Inflammatory macrophage (primary cell): ENCODE measurements around the gene SNORC.

Experiments used
- DNase-seq, 2 donors: peaks; one replicate each; pipeline ENCODE4 v3.0.0-alpha.2; 2020 to 2022

SNORC gene

GRCh38 chr2:232883116-232883721 is 13.2 kb downstream of the SNORC start:
- DNase-seq, result no peak

- DNase-seq, result no peak
These were observed 13.9 kb downstream of the SNORC start for GRCh38 chr2:232884001-232884421.

- no peak for DNase-seq
These were observed 14.6 kb downstream of the SNORC start for GRCh38 chr2:232884549-232885263.

DNA sequence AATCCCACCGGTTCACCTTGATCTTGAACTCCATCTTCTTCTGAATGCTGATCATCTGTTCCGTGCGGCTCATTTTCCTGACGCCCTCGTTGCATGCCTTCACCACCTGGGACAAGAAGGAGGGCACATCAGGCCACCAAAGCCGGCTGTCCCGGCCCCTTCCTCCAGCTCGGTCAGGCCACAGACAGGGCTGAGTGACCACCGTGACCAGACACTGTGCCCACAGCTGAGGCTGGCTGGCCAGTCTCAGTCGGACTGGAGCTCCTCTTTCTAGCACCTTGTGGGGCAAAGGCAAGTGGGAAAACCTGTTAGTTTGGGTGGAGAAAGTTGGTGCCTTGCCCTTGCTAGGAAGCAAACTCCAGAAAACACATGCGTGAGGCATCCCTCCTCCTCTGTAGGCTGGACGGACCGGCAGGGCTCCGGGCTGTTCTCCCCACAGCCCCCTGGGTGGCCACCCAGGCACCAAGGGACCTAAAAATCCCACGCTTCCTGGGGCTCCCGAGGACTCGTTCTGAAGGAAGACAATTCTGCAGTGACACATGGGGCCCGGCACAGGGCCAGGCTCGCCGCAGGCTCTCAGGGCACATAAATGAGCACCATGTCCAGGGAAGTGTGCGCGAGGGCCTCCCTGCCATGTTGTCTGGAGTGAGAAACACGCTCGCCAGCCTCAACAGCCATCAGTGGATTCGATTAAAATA is 15.3 kb downstream of the SNORC start:
- DNase-seq, result no peak

DNA sequence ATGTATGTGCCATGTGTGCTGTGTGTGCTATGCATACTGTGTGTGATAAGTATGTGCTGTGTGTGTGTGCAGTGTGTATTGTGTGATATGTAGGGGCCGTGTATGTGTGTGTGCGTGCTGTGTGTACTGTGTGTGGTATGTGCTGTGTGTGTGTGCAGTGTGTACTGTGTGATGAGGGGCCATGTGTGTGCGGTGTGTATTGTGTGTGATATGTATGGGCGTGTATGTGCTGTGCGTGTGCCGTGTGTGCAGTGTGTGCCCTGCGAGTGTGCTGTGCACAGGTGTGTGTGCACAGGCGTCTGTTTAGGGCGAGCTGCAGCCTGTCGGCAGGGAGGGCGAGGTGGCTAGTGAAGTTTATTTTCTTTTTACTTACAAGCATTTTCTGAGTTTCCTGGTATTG is 16.1 kb downstream of the SNORC start:
- DNase-seq, result no peak

DNA sequence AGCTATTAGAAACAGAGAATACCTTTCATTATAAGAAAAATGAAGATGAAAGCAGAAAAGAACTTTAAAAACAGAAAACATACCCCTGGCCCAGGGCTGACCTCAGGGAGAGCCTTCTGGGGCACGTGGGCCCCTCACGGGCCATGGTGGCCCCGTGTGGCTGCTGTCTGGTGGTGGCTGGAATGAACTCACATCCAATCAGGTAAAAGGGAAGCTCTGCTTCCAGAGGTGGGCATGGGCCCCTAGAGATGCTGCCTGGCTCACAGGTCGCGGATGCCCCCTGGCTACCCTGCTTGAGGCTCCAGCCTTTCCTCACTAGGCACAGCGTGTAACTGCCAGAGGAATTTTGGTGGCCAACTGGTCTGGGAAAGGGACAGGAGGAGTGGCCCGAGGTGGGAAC is 16.6 kb downstream of the SNORC start:
- no peak for DNase-seq

- DNase-seq, result no peak
These were observed 17.2 kb downstream of the SNORC start for GRCh38 chr2:232887171-232887850.

DNA sequence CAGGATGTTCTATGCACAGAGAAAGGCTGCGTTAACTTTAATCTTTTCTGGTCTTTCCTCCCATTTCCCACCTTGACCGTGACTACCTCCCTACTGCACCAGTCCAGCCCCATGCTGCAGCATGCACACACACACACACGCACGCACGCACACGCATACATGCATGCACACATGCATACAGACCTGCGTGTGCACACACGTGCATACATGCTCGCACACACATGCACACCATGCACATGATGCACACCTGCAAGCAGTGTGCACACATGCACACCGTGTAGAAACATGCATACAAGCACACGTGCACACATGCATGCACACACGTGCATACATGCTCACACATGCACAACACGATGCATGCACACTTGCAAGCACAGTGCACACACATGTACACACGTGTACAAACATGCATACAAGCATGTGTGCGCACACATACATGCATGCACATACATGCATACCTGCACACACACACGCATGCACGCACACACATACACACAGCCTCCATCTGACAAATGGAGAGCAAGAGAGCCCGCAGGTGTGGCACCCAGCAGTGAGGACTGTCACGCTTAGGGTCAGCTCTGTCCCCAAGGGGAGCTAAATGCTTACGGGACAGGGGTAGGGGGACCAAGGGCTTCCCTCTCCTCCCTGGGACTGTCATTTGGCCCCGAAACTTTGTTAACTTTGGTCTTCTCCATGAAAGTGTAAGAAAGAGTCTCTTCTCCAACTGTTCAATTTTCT is 18.2 kb downstream of the SNORC start:
- DNase-seq, result no peak

DNA sequence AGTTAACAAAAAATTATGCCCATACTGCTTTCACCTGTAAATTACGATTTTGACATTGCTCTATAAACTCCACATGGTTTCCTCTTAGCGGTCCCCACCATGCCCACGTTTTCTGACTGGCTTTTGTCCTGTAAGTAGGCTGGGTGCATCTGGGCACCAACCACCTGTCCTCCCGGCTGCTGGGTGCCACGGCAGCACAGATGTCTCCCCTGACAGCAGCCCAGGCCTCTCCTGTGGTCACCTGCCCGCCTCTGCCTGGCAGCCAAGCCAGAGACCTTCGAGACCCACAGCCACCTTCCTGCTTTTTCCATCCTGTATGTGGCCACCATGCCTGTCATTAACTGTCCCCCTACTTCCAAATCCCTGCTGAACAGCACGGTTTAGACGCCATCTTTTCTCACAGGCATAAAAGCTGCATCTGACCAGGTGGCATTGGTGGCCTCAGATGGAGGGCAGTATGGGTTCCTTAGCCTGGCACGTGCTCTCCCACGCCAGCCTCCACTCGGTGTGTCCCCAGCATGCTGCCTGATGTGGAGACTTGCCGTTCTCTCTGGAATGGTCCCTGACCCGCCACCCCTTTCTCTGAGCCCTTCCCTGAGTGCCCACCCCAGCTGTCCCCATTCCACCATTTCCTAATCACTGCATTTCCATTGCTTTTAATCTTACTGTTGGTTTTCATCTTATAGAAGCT is 18.9 kb downstream of the SNORC start:
- no peak for DNase-seq

DNA sequence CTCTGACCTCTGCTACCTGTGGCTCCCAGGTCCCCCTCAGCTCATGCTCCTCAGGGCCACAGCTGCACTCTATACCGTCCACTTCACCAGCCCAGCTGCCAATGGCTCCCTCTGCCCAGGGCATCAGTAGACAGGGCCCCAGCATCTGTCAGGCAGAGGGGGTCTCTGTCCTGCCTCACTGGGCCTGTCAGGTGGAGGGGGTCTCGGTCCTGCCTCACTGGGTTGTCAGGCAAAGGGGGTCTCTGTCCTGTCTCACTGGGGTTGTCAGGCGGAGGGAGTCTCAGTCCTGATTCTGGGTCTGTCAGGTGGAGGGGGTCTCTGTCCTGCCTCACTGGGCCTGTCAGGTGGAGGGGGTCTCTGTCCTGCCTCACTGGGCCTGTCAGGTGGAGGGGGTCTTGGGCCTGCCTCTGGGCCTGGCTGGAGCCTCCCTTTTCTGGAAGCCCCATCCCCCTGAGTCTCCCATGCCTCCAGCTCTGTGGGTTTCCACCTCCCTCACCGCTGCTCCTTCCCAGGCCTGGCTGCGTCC is 19.9 kb downstream of the SNORC start:
- no peak for DNase-seq

DNA sequence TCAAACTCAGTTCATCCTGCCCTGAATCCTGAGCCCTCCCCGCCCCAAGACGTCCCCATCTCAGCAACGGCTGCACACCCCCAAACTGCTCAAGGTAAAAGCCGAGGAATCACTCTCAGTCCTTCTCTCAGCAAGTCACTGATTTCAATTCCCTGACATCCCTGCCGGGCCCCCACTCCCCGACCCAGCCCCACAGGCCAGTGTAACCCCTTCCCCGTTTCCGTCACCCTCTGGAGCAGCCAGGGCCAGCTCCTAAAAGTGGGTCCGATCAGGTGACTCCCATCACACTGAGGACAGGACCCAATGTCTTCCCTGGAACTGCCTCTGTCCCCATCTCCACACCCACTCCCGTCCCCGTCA is 20.5 kb downstream of the SNORC start:
- DNase-seq, result no peak

DNA sequence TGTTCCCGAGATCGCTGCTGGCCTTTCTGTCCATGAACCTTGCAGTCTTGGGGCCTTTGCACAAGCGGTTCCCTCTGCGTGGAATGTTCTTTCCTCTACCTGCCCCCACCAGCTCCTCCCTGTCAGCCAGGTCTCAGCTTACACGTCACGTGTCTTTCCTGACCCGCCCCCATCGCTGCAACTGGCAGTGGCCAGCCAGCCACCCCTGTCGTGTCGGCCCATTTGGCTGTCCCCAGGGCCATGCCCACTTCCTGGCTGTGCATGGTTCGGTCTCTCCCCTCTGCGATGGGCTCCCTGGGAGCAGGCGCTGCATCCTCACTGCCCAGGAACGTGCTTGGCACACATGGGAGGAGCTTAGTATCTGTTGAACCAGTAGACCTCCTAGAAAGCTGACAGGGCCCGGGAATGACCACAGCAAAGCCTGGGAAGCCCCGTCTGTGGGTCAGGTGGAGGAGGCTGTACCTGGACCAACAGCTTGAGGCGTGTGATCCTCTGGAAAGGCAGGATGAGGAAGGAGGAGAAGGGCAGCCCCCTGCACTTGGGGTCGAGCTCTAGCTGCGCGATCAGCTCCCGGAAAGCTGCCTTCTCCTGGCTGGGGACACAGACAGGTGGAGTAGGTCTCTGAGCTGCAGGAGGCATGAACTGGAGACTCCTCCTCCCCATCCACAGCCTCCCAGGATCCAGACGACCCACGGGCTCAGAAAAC is 21.0 kb downstream of the SNORC start:
- DNase-seq, result no peak

GRCh38 chr2:232891621-232892071 is 21.6 kb downstream of the SNORC start:
- no peak for DNase-seq

DNA sequence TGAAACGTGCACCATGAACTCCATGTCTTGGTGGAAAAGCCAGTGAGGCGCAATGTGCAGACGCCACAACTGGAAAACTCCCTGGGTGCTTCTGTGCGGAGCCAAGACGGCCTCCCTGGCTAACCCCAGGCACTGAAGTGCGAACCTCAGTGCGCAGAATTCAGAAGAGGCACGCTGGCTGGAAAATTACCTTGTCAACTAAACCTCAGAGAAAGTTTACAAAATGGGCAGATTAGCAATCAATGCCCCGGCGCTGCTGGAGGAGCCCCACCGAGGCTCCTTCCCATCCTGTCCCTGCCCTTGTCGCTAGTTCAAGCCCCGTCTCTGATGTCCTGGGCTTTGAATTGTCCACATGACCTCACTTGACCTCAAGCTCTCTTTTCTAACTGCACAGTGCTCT is 22.2 kb downstream of the SNORC start:
- no peak for DNase-seq

DNA sequence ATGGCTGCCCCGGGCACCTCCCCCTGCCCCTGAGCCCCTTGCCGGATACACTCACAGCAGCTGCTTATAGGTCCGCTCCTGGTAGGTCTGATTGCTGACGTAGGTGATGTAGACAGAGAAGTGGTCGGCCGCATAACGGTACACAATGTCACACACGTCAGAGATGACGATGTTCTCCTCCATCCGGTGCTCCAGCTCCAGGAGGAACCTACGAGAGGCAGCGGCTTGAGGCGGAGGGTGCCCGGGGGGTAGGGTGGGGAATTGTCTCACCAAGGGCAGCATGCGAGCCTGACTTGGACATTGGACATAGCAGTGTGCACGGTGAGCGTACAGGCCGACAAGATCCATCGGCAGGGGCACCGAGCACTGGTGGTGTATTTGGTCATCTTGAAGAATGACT is 22.8 kb downstream of the SNORC start:
- DNase-seq, result no peak

DNA sequence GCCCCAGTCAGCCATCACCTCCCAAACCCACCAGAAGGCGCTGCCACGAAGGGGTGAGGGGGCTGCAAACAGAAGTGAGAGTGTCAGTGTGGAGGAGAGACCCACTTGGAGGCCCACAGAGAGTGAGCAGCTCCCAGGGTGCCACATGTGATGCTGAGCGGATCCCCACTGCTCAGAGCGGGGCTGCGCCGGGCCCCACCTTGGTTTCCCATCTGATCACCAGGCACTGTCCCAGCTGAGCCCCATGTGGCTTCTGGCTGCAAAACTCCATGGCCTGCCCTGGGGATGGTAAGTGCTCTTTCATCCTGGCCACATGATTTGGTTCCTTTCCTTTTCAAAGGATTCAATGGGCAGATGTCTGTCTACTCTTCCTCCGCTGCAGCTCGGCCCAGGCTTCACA is 23.8 kb downstream of the SNORC start:
- DNase-seq, result no peak

DNA sequence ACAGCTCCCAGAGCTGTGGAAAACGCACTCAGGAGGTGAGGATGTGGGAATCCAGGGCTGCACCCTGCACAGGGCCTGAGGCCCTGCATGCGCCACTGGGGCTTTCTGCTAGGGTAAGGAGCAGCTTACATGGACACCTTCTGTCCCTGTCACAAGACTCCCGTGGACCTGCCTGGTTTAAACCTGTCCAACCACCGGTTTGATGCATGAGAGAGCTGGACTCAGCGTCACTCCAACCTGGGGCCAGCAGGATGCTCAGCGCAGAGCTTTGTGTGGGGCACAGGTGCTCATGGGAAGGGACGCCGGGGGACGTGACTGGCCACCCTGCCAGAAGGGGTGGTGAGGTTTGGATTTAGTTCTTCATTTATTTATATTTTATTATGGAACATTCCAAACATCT is 24.2 kb downstream of the SNORC start:
- no peak for DNase-seq

DNA sequence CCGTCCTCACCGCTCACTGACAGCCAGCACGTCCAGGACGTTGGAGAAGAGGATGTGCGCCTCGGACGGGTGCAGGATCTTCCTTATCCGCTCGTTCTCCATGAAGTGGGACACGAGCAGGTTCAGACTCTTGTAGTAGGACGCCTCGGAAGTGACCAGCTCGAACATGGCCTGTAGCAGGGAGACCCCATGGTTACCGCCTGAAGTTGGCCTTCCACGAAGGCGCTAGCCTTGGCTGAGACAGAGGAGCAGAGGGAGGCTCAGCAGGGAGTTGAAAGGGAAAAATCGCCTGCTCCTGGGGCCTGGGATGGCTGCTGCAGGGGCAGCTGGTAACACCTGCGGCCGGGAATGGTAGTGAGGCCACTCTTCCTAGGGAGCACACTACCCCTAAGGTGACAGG is 24.7 kb downstream of the SNORC start:
- DNase-seq, result no peak

- no peak for DNase-seq
These were observed 26.0 kb downstream of the SNORC start for GRCh38 chr2:232896111-232896510.

GRCh38 chr2:232896720-232897597 is 26.9 kb downstream of the SNORC start:
- no peak for DNase-seq
